Astrocyte of the cerebellum (primary cell): ENCODE results near the gene THAP10.

Experiments used
- DNase-seq: peaks from one replicate; pipeline ENCODE4 v3.0.0-alpha.2; 2011; ENCODE audit warnings: low read depth
- H3K4me3 ChIP-seq: 2 replicates; pipeline ENCODE4 v1.5.1; 2011; ENCODE audit warnings: mild to moderate bottlenecking, low read depth, low read length, moderate library complexity
- CTCF ChIP-seq: IDR thresholded peaks from 2 replicates; pipeline ENCODE4 v1.5.1; 2012; ENCODE audit warnings: low read length, low read depth, moderate library complexity, mild to moderate bottlenecking; ENCODE audit errors: missing control alignments
- in situ Hi-C: cut with HindIII; loops from 2 replicates; pipeline ENCODE4 v1.10.0; 2017; ENCODE audit warnings: low sequenced_read_pairs

THAP10 gene

GRCh38 chr15:70832176-70832575, 60.1 kb downstream of the THAP10 start:
- in situ Hi-C loops, result no loop called here
- no peak for TF ChIP-seq CTCF
- no peak for DNase-seq
- no peak overlapping the region for H3K4me3 ChIP-seq
